ENCODE measurements around the gene PPARA. TPM values are rescaled to one million over a fixed set of nuclear protein-coding genes. Genes with fewer than 3 reads are reported as not detected.

The PPARA gene
- total and polyA plus RNA-seq, 7 donors, result 11.0 to 55.8 (median 37.3) TPM

GRCh38 chr22:46122511-46122971 is 27.8 kb upstream of the PPARA start:
- ATAC-seq, result peak; percentile 72 to 86 (median 77)
- peak; percentile 81 to 90 for DNase-seq
- intact Hi-C loops (cut with DNase I), result loop anchor here (1.0 to 5.0 kb wide), 2 partner anchors 192 to 420 kb away; no protein-coding TSS in a partner anchor
- no peaks in the 10 kb centered on the region for H3K4me1 ChIP-seq
- no peaks in the 10 kb centered on the region for H3K9me3 ChIP-seq
- no peaks in the 10 kb centered on the region for H3K36me3 ChIP-seq (ENCODE audit: insufficient read depth in 1 of 2, low read depth in 1 of 2)
- peak overlapping the region; percentile 33 for H3K4me3 ChIP-seq
- TF ChIP-seq CTCF (IDR thresholded peaks at IDR 0.05), result peak; percentile 93
- WGBS, 3 donors, result 13 to 20% (median 15%) methylated on average over 22 to 24 of the region's 24 CpGs
- no peak overlapping the region for H3K27ac ChIP-seq
- H3K27me3 ChIP-seq (ENCODE audit: insufficient read depth in 3 of 3, low read length in 2 of 3), result no peaks in the 10 kb centered on the region

- no peaks in the 10 kb centered on the region for H3K4me1 ChIP-seq
- intact Hi-C loops (cut with DNase I), result loop anchor here (1.0 to 5.0 kb wide), 2 partner anchors 191 to 419 kb away; no protein-coding TSS in a partner anchor
- no peaks in the 10 kb centered on the region for H3K36me3 ChIP-seq (ENCODE audit: insufficient read depth in 1 of 2, low read depth in 1 of 2)
- no peaks in the 10 kb centered on the region for H3K27me3 ChIP-seq (ENCODE audit: insufficient read depth in 3 of 3, low read length in 2 of 3)
- ATAC-seq (peak in 3 of 4 donors; percentile 4 to 11 (median 7)), DNase-seq (no peak)
- no peak overlapping the region for H3K27ac ChIP-seq
- WGBS, 3 donors, result 67 to 80% (median 68%) methylated on average over 19 of the region's 19 CpGs
- H3K4me3 ChIP-seq, result no peak overlapping the region
- H3K9me3 ChIP-seq, result no peaks in the 10 kb centered on the region
- no peak for TF ChIP-seq CTCF (IDR thresholded peaks at IDR 0.05)
Measured at GRCh38 chr22:46122980-46123693, 27.2 kb upstream of the PPARA start.

- Histone ChIP-seq H3K27me3 (ENCODE audit: insufficient read depth in 3 of 3, low read length in 2 of 3) (no peaks in the 10 kb centered on the region), H3K27ac (no peak overlapping the region), H3K4me1 (no peaks in the 10 kb centered on the region), H3K4me3 (no peak overlapping the region), H3K36me3 (ENCODE audit: insufficient read depth in 1 of 2, low read depth in 1 of 2) (no peaks in the 10 kb centered on the region), H3K9me3 (no peaks in the 10 kb centered on the region)
- ATAC-seq (no peak), DNase-seq (no peak)
- 74 to 83% (median 76%) methylated on average over 14 to 15 of the region's 15 CpGs for WGBS, 3 donors
- intact Hi-C loops (cut with DNase I), result loop anchor here in 1 of 2 donors (1.0 to 5.0 kb wide), 2 partner anchors 194 to 418 kb away; no protein-coding TSS in a partner anchor
- TF ChIP-seq CTCF (IDR thresholded peaks at IDR 0.05), result no peak
Measured at GRCh38 chr22:46123694-46124382, 26.5 kb upstream of the PPARA start.

- Histone ChIP-seq H3K4me3 (no peak overlapping the region), H3K27me3 (ENCODE audit: insufficient read depth in 3 of 3, low read length in 2 of 3) (no peaks in the 10 kb centered on the region), H3K4me1 (no peaks in the 10 kb centered on the region), H3K36me3 (ENCODE audit: insufficient read depth in 1 of 2, low read depth in 1 of 2) (no peaks in the 10 kb centered on the region), H3K27ac (no peak overlapping the region), H3K9me3 (no peaks in the 10 kb centered on the region)
- TF ChIP-seq CTCF (IDR thresholded peaks at IDR 0.05), result no peak
- no peak for DNase-seq
- intact Hi-C loops (cut with DNase I), result loop anchor here in 1 of 2 donors (1.0 to 5.0 kb wide), 2 partner anchors 194 to 418 kb away; no protein-coding TSS in a partner anchor
- ATAC-seq, result no peak
- WGBS, 3 donors, result 93 to 97% (median 94%) methylated on average over 12 of the region's 12 CpGs
Measured at GRCh38 chr22:46124383-46125144, 25.8 kb upstream of the PPARA start.

Measured in psoas muscle (tissue), 8 donors.